IPS-NIHi7 (cell line): ENCODE measurements around the gene RNF212B.

Source experiments
- DNase-seq: peaks from one replicate; pipeline ENCODE4 v3.0.0; 2012; ENCODE audit warnings: mixed read lengths; ENCODE audit errors: extremely low spot score

Gene RNF212B

DNA sequence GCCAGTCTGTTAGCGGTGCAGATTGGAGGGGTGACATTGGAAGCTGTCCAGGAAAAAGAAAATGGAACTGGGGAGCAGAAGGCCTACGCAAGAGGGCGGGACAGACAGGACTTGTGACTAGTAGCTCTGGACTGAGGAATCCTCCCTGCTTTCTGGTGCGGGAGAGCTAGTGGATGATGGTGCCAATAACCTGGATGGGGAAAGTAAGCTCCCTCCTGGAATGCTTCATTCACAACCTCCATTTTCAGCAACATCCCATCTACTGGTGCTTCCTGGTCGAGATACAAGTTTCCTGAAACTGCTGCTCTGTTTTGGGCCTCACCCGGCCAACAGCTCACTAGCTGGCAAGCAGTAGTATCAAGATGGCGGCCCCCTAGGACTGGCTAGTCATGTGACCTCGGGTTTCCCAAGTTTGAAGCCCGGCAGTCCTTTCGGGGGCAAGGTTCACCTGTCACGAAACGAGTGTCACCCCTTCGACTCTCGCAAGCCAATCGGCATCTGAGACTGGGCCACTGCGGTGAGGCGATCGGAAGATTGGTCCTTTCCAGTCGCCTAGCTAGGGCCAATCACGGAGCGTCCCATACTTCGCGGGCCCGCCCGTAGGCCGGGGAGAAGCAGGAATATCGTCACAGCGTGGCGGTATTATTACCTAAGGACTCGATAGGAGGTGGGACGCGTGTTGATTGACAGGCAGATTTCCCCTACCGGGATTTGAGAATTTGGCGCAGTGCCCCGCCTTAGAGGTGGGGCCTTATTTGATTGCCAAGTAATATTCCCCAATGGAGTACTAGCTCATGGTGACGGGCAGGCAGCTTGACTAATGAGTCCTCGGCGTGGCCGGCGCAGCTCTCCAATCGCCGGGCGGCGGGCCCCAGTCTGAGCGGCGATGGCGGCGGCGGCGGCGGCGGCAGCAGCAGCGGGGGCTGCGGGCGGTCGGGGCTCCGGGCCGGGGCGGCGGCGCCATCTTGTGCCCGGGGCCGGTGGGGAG is 83.1 kb downstream of the RNF212B start, which contains the start of gene PABPN1:
Gene PABPN1, plus strand, starts transcription at position 874 of the 988 bp plus-strand sequence. Its CDS starts 13 bp downstream, at position 887.
- DNase-seq: peak; percentile 96

DNA sequence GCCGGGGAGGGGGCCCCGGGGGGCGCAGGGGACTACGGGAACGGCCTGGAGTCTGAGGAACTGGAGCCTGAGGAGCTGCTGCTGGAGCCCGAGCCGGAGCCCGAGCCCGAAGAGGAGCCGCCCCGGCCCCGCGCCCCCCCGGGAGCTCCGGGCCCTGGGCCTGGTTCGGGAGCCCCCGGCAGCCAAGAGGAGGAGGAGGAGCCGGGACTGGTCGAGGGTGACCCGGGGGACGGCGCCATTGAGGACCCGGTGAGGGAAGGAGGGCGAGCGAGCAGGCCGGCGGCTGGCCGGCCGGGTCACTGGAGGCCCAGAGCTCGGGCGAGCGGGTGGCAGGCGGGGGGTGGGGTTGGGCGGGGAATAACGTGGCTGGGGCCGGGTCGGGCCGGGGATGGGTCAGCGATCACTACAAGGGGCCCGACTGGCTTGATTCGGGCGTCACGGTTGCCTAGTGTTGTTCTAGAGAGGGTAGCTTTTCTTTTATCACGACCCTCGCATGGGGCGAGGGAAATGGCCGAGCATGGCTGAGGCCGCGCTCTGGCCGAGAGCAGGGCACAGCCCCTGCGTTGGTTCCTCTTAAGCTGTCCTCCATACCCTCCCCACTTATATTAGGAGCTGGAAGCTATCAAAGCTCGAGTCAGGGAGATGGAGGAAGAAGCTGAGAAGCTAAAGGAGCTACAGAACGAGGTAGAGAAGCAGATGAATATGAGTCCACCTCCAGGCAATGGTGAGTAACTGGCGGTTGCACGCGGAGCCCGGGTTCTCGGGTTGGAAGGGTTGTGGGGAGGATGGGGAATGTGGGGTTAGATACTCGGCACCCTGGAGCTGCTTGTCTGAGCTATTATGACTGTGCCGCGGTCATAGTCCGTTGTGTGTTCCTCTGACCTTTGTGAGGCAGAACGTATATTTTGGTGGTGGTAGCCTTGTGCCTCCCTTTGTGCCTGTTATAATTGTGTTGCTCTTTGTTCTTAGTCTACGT is 84.1 kb downstream of the RNF212B start:
- peak; percentile 51 for DNase-seq
